ENCODE measurements around the gene SSBP2. TPM values are rescaled to one million over a fixed set of nuclear protein-coding genes. Genes with fewer than 3 reads are reported as not detected.
"Not testable (repeated sequence)": the region's sequence is repeated elsewhere in the genome, so short reads cannot be mapped to it uniquely, and the experiment has no call there.

SSBP2 gene
- total RNA-seq, 2 donors from 2014 or later = 25.1 to 26.9 TPM

- no peak for TF ChIP-seq CTCF (IDR thresholded peaks at IDR 0.05)
- TF ChIP-seq POLR2A (IDR thresholded peaks at IDR 0.05) = no peak
- TF ChIP-seq POLR2AphosphoS5 (IDR thresholded peaks at IDR 0.05) = no peak
- Histone ChIP-seq H3K4me3 (no peak overlapping the region), H3K36me3 (no peaks in the 10 kb centered on the region), H3K9me3 (no peaks in the 10 kb centered on the region), H3K27ac (no peak overlapping the region), H3K4me1 (replicated peaks) (no peaks in the 10 kb centered on the region), H3K27me3 (replicated peaks; ENCODE audit: insufficient read depth) (no peaks in the 10 kb centered on the region)
- DNase-seq (ENCODE audit: low spot score) = no peak
- intact Hi-C loops (cut with DNase I) = no loop called here
- 60% methylated on average over 3 of the region's 3 CpGs for WGBS
These were observed 75.5 kb downstream of the SSBP2 start for GRCh38 chr5:81675420-81675819.

GRCh38 chr5:81665795-81666194, 85.1 kb downstream of the SSBP2 start:
- Histone ChIP-seq H3K9me3 (no peaks in the 10 kb centered on the region), H3K27ac (no peak overlapping the region), H3K36me3 (no peaks in the 10 kb centered on the region), H3K4me1 (replicated peaks) (no peaks in the 10 kb centered on the region), H3K4me3 (no peak overlapping the region), H3K27me3 (replicated peaks; ENCODE audit: insufficient read depth) (no peaks in the 10 kb centered on the region)
- intact Hi-C loops (cut with DNase I) = no loop called here
- DNase-seq (ENCODE audit: low spot score) = no peak
- no peak for TF ChIP-seq POLR2A (IDR thresholded peaks at IDR 0.05)
- TF ChIP-seq CTCF (IDR thresholded peaks at IDR 0.05) = no peak
- no peak for TF ChIP-seq POLR2AphosphoS5 (IDR thresholded peaks at IDR 0.05)
- 88% methylated on average over 1 of the region's 1 CpG for WGBS

GRCh38 chr5:81660624-81661023, 90.3 kb downstream of the SSBP2 start:
- intact Hi-C loops (cut with DNase I); H3K4me3 ChIP-seq; H3K27me3 ChIP-seq (replicated peaks; ENCODE audit: insufficient read depth); H3K4me1 ChIP-seq (replicated peaks); H3K27ac ChIP-seq; H3K36me3 ChIP-seq; DNase-seq (ENCODE audit: low spot score); H3K9me3 ChIP-seq: not testable (repeated sequence)
- 87% methylated on average over 1 of the region's 1 CpG for WGBS

- H3K27ac ChIP-seq = no peak overlapping the region
- intact Hi-C loops (cut with DNase I) = no loop called here
These were observed 93.5 kb downstream of the SSBP2 start for GRCh38 chr5:81657386-81657785.

GRCh38 chr5:81656783-81657182, 94.1 kb downstream of the SSBP2 start:
- 53% methylated on average over 3 of the region's 3 CpGs for WGBS
- H3K27ac ChIP-seq = no peak overlapping the region
- no peaks in the 10 kb centered on the region for H3K36me3 ChIP-seq
- no peak overlapping the region for H3K4me3 ChIP-seq
- no peaks in the 10 kb centered on the region for H3K9me3 ChIP-seq
- TF ChIP-seq CTCF (IDR thresholded peaks at IDR 0.05) (no peak), POLR2AphosphoS5 (IDR thresholded peaks at IDR 0.05) (no peak), POLR2A (IDR thresholded peaks at IDR 0.05) (no peak)
- H3K4me1 ChIP-seq (replicated peaks) = no peaks in the 10 kb centered on the region
- H3K27me3 ChIP-seq (replicated peaks; ENCODE audit: insufficient read depth) = no peaks in the 10 kb centered on the region
- intact Hi-C loops (cut with DNase I) = no loop called here
- DNase-seq (ENCODE audit: low spot score) = no peak

More at GRCh38 chr5:81657386-81657785, 93.5 kb downstream of the SSBP2 start:
- TF ChIP-seq CTCF (IDR thresholded peaks at IDR 0.05) (no peak), POLR2A (IDR thresholded peaks at IDR 0.05) (no peak), POLR2AphosphoS5 (IDR thresholded peaks at IDR 0.05) (no peak)
- Histone ChIP-seq H3K4me3 (no peak overlapping the region), H3K4me1 (replicated peaks) (no peaks in the 10 kb centered on the region), H3K36me3 (no peaks in the 10 kb centered on the region), H3K9me3 (no peaks in the 10 kb centered on the region), H3K27me3 (replicated peaks; ENCODE audit: insufficient read depth) (no peaks in the 10 kb centered on the region)
- WGBS = 55% methylated on average over 1 of the region's 1 CpG
- DNase-seq (ENCODE audit: low spot score) = no peak

Measured in prostate gland (tissue), 2 donors.